HG03097 (cell line): Measurements from ENCODE around the gene GMEB1.
A peak's percentile ranks its signal among the peaks of the same experiment; 100 is the strongest.
"Not testable (repeated sequence)": the region's sequence is repeated elsewhere in the genome, so short reads cannot be mapped to it uniquely, and the experiment has no call there.

Source experiments
- ATAC-seq: cut with Tn5 transposase; IDR thresholded peaks from one replicate; pipeline ENCODE4 v1.9.1; 2021; ENCODE audit not compliant: unreplicated experiment, low FRiP score

GMEB1 gene

GRCh38 chr1:28668191-28668955, at the start of gene GMEB1:
Gene GMEB1 (plus strand): TSS chr1:28668784. CDS start chr1:28683613, 14,829 bp downstream.
- ATAC-seq: peak; percentile 79

DNA sequence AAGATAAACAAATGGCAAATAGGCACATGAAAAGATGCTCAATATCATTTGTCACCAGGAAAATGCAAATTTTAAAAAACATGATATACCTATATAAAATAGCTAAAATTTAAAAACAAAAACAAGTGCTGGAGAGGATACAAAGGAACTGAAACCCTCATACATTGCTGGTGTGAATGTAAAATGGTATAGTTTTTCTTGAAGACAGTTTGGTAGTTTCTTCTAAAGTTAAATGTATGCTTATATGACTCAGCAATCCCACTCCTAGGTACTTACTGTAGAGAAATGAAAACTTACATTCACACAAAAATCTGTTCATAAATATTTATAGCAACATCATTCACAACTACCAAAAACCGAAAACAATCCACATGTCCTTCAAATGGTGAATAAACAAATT, 36.9 kb upstream of the GMEB1 start:
- no peak for ATAC-seq

GRCh38 chr1:28632560-28632959, 36.0 kb upstream of the GMEB1 start:
- no peak for ATAC-seq

DNA sequence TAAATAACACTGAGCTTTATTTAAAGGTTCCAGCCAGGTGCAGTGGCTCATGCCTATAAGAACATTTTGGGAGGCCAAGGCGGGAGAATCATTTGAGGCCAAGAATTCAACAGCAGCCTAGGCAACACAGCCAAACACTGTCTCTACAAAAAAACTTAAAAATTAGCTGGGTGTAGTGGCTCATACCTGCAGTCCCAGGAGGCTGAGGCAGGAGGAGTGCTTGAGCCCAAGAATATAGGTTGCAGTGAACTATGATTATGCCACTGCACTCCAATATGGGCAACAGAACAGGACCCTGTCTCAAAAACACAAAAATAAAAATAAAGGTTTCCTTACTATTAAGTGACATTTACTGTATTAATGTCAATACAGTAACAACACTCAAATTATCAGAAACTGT, 27.8 kb upstream of the GMEB1 start:
- ATAC-seq: no peak

DNA sequence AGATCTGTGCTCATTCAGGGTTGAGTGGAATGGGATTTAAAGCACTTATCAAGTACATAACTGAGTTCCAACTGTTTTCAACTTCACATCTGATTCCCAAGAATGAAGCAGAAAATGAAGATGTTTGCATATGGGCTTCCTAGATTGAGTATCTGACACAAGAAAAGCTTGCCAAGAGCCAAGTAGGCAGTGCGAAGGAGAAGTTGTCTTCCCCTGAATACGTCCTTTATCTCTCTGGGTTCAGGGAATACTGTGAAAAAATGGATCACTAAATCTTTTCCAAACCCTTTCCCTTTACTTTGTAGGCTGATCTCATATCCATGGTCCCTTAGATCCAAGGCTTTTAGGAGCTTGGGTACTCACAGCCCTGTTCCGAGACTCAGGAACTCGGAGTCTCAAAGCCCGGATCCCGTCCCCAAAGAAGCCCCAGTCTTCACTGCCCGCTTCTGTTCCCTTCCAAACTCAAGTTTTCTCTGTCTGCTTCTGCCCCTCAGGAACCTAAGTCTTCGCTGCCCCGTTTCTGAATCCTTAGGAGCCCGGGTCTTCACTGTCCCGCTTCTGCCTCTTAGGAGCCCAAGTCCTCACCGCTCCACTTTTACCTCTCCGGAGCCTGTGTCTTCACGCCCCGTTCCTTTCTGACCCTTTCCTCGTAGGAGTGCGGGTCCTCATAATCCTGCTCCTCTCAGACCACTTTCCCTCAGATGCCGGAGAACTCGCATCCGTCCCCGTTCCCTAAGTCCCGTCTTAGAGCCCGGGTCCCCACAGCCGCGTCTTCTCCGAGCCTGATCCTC, 26.3 kb upstream of the GMEB1 start:
- ATAC-seq: no peak

DNA sequence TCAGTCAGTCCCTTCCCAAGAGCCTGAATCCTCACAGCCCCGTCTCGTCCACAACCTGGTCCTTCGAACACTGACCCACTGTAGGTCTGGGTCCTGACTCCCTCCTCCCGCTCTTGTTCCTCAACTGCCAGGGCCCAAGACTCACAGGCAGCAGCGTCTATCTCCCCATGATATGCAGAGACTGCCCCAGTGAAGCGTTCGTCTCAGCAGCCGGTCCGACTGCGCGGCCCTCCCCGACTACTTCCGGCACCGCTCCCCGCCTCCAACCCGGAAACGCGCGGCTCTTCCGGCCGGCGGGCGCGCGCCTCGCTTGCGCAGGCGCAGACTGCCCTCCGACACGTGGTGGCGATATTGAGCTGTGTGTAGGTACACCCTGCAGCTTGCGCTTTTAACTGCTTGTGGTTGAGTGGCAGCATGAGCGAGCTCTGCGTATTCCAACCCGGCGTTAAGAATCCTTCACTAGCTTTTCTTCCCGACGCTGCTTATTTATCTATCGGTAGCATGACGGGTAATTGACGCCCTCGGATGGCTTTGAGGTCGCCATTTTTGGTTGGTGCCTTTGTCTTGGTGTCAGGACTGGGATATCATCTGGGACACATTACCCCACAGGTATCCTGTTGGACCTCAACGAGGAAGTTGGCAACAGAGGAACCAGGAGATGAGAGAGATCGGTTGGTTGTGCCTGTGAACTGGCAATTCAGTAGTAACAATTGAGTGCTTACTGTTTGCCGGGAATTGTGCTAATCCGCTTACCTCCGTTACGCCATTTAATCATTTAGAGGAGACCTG, 25.5 kb upstream of the GMEB1 start, which contains the start of gene TAF12:
Gene TAF12, minus strand, starts transcription at position 221 of the 789 bp plus-strand sequence. CDS start 20,986 bp downstream, outside the sequence.
- ATAC-seq: peak; percentile 75

DNA sequence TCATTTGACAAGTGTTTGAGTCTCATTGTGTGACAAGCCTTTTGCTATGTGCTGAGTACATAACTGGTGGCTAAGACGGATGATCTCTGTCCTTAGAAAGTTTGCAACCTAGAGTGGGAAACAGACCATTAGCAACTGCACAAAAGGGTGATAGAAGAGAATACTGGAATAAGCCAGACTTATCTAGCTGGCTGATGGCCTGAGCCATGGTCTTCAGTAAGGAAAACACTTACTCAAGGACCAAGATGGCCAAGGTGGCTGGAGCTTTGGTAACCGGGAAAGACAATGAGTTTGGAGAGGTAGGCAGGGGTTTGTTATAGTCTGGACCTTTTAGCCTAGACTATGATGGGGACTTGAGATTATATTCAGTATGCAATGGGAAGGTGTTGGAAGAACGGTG, 24.1 kb upstream of the GMEB1 start:
- ATAC-seq: no peak

GRCh38 chr1:28645406-28645805, 23.2 kb upstream of the GMEB1 start:
- ATAC-seq: not testable (repeated sequence)

GRCh38 chr1:28646040-28646439, 22.5 kb upstream of the GMEB1 start:
- ATAC-seq: no peak

DNA sequence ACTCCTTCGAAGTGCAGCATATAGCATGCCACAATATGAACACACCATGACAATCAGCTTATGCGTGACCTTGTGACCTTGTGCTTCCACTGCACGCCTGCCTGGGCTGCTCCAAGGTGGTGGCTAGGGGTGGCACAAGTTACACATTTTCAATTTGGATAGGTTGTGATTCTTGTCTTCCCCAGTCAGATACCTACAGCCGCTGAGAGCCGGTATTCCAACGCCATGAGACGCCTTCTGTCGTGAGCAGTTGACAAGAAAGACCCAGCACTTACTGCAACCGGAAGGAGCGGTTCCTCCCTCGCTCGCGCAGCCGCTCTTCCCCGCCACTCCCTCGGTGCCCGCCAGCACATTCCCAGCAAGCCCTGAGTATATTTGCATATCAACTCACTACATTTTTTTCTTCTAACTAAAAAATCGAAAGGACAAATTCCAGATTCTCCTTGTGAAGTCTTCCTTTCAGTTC, 20.5 kb upstream of the GMEB1 start:
- peak; percentile 65 for ATAC-seq

GRCh38 chr1:28648474-28649198, 19.9 kb upstream of the GMEB1 start, which contains the start of gene RNU11:
Gene RNU11 (plus strand): TSS chr1:28648600.
- ATAC-seq: peak; percentile 64

GRCh38 chr1:28653063-28653462, 15.5 kb upstream of the GMEB1 start:
- ATAC-seq: not testable (repeated sequence)

DNA sequence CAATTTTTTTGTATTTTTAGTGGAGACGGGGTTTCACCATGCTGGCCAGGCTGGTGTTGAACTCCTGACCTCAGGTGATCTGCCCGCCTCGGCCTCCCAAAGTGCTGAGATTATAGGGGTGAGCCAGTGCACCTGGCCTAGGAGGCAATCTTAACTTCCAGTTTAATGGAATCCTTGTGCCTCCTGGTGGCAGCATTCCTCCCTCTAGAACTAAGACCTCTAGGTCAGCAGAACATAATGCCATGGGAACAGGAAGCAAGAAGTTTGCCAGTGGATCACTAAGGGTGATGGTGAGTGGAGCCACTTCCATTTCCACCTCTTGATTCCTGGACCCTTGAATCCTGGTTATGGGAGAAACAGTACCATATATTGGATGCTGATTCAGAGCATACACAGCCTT, 14.7 kb upstream of the GMEB1 start:
- ATAC-seq: not testable (repeated sequence)

DNA sequence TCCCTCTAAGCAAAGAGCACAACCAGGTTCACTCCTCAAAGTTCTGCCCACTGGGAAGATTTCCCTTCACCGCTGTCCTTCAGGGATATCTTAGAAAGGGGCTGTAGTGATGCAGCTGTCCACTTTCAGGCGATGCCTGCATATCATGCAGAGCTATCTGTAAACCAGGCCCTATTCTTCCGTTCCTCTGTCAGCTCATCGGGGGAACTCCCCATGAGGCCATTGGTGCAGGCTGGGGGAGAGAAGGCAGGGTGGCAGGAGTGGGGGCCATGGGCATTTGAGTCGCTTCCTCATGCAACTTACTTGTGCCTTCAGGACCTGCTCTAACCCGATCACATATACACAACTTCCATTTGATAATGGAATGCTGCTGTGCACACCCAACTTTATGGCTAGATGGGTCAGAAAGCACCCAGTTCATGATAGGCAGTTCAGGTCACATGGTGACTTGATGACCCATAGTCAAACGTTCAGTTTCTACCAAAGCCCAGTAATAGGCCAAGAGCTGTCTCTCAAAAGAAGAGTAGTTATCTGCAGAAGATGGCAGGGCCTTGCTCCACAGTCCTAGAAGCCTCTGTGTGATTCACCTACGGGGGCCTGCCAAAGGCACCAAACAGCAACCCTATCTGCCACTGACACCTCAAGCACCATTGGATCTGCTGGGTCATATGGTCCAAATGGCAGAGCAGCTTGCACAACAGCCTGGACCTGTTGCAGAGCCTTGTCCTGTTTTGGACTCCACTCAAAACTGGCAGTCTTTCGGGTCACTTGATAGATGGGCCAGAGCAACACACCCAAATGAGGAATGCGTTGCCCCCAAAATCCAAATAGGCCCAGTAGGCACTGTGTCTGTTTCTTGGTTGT, 12.9 kb upstream of the GMEB1 start:
- not testable (repeated sequence) for ATAC-seq

- ATAC-seq: no peak
Observed at GRCh38 chr1:28656335-28656734, 12.2 kb upstream of the GMEB1 start.

DNA sequence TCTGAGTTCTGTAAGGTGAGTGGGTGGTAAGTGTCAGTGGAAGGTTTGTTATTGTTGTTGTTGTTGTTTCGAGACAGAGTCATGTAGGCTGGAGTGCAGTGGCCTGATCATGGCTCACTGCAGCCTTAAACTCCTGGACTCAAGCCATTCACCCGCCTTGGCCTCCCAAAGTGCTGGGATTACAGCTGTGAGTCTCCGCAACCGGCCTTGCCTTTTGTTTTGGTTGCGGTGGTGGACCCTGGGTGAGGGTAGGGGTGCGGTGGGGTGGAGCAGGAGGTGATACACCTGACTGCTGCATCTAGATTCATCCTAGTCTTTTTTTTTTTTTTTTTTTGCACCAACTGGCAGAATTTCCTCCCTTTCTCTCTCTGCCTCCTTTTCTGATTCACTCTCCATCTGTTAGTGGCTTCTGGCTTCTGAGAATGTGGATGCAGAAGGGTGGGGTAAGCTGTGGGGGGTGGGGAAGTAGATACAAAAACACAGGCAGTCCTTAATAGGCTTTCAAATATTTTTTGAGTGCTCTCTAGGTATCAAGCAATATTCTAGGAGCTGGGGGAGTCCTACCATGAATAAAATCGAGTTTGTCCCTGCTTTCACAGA, 4.6 kb upstream of the GMEB1 start:
- ATAC-seq: no peak

DNA sequence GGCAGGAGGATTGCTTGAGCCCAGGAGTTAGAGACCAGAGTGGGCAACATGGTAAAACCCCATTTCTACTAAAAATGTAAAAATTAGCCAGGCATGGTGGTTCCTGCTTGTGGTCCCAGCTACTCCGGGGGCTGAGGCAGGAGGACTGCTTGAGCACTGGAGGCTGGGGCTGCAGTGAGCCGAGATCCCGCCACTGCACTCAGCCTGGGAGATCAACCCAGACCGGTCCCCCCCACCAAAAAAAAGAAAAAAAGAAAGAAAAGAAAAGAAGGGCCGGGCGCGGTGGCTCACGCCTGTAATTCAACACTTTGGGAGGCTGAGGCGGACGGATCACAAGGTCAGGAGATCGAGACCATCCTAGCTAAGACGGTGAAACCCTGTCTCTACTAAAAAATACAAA, 1.8 kb upstream of the GMEB1 start:
- no peak for ATAC-seq

- peak; percentile 38 for ATAC-seq
Observed at GRCh38 chr1:28668956-28669723, 556 bp downstream of the GMEB1 start.
